Bronchial epithelial cell (primary cell): ENCODE measurements around the gene GPRC5C. TPM values are rescaled to one million over a fixed set of nuclear protein-coding genes. Genes with fewer than 3 reads are reported as not detected.
"Not testable (repeated sequence)": the region's sequence is repeated elsewhere in the genome, so short reads cannot be mapped to it uniquely, and the experiment has no call there.

ENCODE experiments used
- DNase-seq: peaks from one replicate; pipeline ENCODE4 v3.0.0-alpha.2; 2010; ENCODE audit warnings: low read depth
- FAIRE-seq: peaks from 2 replicates; lab custom pipeline; 2011; peaks lifted over from hg19 to GRCh38; lab: Jason Lieb, UNC
- H3K27me3 ChIP-seq: 2 replicates; pipeline ENCODE4 v1.5.1; 2011; ENCODE audit warnings: low read length; ENCODE audit not compliant: control insufficient read depth, insufficient read depth
- H3K36me3 ChIP-seq: 2 replicates; pipeline ENCODE4 v1.5.1; 2011; ENCODE audit warnings: low read length; ENCODE audit not compliant: control insufficient read depth, insufficient read depth
- H3K4me3 ChIP-seq: 2 replicates; pipeline ENCODE4 v1.5.1; 2011; ENCODE audit warnings: mild to moderate bottlenecking, low read depth, low read length, control low read depth
- CTCF ChIP-seq: IDR thresholded peaks from 2 replicates; pipeline ENCODE4 v1.5.1; 2011; ENCODE audit warnings: mild to moderate bottlenecking, moderate library complexity, low read length, control low read depth, inconsistent platforms; ENCODE audit not compliant: insufficient read depth, severe bottlenecking
- total RNA-seq: library from RNA; depleted of rRNA; stranded (reverse); fragments of >200 nt; gene quantifications from 2 replicates; pipeline ENCODE4 v1.2.1, GENCODE V29; 2014

Gene GPRC5C
- total RNA-seq, 1 donor from 2014 or later = 15.5 TPM

GRCh38 chr17:74403512-74404137 lies 28.3 kb upstream of the GPRC5C start:
- Histone ChIP-seq H3K4me3 (no peak overlapping the region), H3K27me3 (peaks cover 3% of the 10 kb centered on the region), H3K36me3 (no peaks in the 10 kb centered on the region)
- FAIRE-seq (no peak), DNase-seq (no peak)
- no peak for TF ChIP-seq CTCF

GRCh38 chr17:74404218-74404617 lies 27.7 kb upstream of the GPRC5C start:
- DNase-seq (no peak), FAIRE-seq (no peak)
- Histone ChIP-seq H3K4me3 (no peak overlapping the region), H3K36me3 (no peaks in the 10 kb centered on the region), H3K27me3 (peaks cover 3% of the 10 kb centered on the region)
- no peak for TF ChIP-seq CTCF

- Histone ChIP-seq H3K4me3 (no peak overlapping the region), H3K27me3 (peaks cover 3% of the 10 kb centered on the region), H3K36me3 (no peaks in the 10 kb centered on the region)
- no peak for TF ChIP-seq CTCF
- FAIRE-seq = no peak
- no peak for DNase-seq
These were observed 27.1 kb upstream of the GPRC5C start for GRCh38 chr17:74404789-74405188.

GRCh38 chr17:74405311-74405710 lies 26.6 kb upstream of the GPRC5C start:
- H3K27me3 ChIP-seq, H3K36me3 ChIP-seq, H3K4me3 ChIP-seq, DNase-seq, FAIRE-seq: not testable (repeated sequence)

GRCh38 chr17:74407384-74407783 lies 24.5 kb upstream of the GPRC5C start:
- DNase-seq (no peak), FAIRE-seq (no peak)
- no peak for TF ChIP-seq CTCF
- no peak overlapping the region for H3K4me3 ChIP-seq
- no peaks in the 10 kb centered on the region for H3K36me3 ChIP-seq
- peaks cover 3% of the 10 kb centered on the region for H3K27me3 ChIP-seq

GRCh38 chr17:74408262-74408661 lies 23.6 kb upstream of the GPRC5C start:
- Histone ChIP-seq H3K36me3 (no peaks in the 10 kb centered on the region), H3K27me3 (peaks cover 3% of the 10 kb centered on the region), H3K4me3 (no peak overlapping the region)
- TF ChIP-seq CTCF = peak; percentile 17
- DNase-seq (peak; percentile 15), FAIRE-seq (no peak)
